Left renal cortex interstitium (tissue), 4 donors: ENCODE data around the gene POLR2F. TPM values are rescaled to one million over a fixed set of nuclear protein-coding genes. Genes with fewer than 3 reads are reported as not detected.

Source experiments
- DNase-seq, 4 donors: peaks; one replicate each; pipeline ENCODE4 v3.0.0-alpha.2; 2013; ENCODE audit warnings: low read depth in 4 of 4, low spot score in 2 of 4, missing footprints in 1 of 4
- polyA plus RNA-seq, 4 donors: library from polyadenylated mRNA; unstranded; fragments of 120-200 nt; gene quantifications; one replicate each; pipeline ENCODE4 v1.2.1, GENCODE V29; 2013; ENCODE audit not compliant: insufficient read length in 4 of 4

The POLR2F gene
- polyA plus RNA-seq, 4 donors = 69.0 to 86.8 (median 73.5) TPM

DNA sequence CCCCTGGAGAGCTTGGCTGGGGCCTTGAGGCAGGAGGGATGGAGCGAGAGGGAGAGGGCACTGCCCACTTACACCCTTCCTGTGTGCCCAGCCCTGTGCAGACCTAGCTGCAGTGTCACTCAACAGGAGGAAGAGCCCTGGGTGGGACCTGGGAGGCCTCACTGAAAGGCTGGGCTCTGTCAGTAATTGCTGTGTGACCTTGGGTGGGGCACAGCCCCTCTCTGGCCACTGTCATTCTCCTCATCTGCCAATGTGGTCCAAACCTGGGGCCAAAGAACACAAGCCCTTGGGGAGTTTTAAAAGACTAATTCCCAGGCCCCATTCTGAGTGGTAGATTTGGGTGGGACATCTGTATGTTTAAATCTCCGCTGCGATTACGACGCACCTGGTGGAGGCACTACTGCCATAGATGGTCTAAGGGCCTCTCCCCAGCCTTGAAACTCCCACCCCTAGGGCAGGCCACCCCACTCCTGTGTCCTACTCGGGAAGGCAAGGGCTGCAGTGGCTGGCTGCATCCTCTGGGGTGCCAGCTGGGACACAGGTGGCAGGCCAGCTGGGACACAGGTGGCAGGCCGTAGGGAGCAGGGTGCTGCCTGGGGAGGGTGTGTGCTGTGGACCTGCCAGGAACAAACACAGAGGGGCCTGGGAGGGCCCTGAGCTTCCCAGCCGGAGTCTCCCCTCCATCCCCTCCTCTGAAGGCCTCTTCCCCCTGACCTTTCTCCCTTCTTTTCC lies 43.2 kb downstream of the POLR2F start:
- no peak for DNase-seq

DNA sequence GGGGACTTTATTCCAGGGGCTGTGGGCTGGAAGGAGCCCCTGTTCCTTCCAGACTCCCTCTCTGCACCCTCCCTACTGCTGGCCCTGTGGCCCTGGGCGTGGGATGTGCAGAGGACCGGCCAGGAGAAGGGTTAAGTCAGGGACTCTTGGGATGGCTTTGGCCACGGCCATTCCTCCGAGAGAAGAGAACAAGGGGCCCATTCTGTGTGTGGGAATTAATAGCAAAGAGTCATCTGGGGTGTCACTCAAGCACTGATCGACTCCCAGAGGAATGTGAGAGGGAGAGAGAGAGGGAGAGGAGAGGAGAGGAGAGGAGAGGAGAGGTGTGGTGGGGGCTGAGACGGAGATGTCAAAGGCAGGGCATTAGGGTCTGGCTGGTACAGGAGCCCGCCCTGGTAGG lies 45.0 kb downstream of the POLR2F start:
- DNase-seq = no peak

DNA sequence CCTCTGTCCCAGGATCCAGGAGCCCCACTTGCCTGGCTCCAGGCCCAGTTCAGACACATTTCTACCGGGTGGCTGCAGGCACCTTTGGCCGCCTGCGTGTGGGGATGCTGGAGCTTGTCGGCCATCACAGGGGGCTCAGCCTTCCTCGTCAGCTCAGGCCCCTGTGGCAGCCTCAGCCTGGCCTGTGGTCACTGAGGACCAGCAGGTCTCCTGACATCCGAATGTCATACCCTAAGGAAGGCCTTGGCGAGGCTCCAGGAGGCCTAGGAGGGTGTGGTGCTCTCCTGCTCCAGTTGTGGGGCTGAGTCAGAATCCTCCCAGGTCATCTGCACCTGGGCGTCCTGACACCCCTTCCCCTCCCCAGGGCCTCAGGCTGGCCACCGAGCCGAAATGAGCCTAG lies 45.7 kb downstream of the POLR2F start:
- DNase-seq = no peak

DNA sequence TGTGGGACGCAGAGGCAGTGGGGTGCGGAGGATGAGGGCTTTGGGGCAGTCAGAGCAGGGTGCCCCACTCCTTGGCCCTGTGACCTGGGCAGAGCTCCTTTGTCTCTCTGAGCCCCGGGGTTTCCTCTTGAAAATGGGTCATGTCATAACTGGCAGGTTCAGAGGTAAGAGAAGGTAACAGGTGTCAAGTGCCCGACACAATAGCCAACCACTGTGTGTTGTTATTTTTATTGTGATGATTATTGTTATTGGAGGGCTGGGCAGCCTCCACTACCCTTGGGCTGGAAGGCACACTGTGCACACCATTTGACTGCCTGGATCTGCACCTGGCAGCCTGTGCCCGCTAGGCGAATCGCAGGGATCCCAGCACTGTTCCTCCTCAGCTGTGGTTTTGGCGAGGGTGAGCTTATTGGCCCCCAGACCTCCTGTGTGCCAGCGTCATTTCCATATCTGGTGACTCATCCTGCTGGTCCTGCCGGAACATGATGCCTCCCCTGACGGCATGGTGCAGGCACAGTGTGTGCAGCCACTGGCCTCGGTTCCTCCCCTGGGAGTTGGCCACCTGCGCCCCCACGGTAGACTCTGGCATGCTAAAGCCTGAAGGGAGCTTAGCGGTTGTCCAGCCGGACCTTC lies 46.3 kb downstream of the POLR2F start:
- DNase-seq = no peak

DNA sequence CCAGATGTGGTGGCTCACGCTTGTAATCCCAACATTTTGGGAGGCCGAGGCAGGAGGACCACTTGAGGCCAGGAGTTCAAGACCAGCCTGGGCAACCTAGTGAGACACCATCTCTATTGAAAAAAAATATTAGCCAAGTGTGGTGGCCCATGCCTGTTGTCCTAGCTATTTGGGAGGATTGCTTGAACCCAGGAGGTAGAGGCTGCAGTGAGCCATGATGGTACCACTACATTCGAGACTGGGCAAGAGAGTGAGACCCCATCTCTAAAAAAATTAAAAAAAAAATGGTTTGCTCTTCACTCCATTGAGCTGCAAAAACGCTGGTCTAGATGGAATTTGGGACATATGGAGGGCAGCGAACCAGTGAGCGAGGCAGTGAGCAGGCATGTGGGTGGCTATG lies 52.4 kb downstream of the POLR2F start:
- DNase-seq = no peak

DNA sequence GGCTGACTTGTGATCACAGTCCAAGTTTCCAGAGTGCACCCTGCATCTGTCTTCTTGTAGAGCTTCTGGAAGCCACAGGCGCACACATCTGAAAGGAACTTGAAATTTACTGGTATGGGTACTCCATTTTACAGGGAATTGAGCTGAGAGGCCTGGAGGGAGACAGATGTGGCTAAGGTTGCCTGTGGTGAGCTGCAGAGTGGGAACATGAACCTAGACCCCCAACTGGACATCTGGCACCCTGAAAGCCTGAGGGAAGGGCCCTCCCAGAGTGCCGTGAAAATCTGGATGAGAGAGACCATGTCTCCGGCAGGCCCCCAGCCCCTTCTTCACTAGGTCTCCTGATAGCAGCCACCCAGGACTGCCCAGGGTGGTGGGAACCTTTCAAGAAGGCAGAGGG lies 53.4 kb downstream of the POLR2F start:
- no peak for DNase-seq

DNA sequence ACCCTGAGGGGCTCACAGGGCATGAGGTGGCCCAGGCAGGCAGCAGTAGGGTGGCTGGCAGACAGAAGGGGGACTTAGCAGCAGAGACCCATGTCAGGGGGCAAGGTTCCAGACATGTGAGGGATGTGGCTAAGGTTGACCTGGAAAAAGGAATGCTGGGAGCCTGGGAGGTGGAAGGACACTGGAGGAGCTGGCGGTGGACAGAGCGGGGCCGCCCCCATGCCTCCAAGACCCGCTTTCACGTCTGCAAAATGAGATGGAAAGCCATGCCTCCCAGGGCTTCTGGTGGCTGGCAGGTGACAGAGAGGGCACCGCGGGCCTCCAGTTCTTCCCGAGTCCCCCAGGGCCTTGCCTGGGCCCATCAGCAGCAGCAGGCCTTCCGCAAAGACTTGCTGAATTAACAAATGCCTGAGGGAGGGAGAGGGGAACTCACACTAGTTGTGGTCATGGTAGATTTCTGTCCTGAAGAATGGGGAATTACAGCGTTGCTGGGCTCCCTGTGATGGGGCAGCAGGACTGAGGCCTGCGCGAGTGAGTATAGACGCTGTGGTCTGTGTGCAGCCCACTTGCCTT lies 53.9 kb downstream of the POLR2F start:
- DNase-seq = no peak

DNA sequence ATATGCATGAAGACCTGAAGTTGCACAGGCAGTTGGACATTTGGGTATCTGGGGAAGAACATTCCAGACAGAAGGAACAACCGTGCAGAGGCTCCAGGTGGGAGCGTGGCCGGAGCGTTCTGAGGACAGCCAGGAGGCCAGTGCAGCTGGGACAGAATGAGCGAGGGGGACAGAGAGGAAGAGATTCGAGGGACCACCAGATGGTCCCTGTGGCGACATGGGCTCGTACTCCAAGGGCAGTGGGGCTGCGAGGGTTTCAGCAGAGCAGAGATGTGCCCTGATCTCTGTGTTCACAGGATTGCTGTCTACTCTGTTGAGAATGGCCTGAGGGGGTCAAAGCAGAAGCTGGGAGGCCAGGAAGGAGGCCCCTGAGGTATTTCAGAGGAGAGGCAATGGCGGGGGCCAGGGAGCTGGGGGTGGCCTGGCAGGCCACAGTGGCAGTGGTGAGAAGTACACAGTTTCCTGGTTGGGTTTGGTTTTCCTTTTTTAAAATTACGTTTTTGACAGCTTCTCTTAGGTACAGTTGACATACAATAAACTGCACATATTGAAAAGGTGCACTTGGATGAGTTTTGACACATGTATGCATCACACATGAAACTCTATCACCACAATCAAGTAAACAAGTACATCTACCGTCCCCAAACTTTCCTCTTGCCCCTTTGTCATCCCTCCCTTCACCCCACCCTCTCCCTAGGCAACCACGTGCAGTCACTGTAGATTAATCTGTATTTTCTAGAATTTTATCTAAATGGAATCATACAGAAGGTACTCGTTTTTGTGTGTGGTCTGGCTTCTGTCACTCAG lies 55.7 kb downstream of the POLR2F start:
- no peak for DNase-seq

DNA sequence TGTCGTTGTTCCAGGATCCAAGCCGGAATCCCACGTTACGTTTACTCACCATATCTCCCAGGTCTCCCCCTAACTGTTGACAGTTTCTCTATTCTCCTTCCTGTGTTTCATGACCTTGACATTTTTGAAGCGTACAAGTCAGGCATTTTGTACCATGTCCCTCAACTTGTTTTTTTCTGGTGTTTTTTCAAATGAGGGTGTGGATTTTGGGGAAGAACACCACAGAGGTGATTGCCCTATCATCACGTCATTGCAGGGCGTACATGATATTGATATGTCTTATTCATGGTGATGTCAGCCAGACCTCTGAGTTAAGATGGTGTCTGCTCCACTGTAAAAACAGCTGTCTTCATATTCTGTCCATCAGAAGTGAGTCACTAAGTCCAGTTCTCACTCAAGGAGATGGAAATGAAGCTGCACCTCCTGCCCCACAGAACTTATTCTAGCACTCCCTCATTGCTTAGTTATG lies 59.1 kb downstream of the POLR2F start:
- DNase-seq = no peak

DNA sequence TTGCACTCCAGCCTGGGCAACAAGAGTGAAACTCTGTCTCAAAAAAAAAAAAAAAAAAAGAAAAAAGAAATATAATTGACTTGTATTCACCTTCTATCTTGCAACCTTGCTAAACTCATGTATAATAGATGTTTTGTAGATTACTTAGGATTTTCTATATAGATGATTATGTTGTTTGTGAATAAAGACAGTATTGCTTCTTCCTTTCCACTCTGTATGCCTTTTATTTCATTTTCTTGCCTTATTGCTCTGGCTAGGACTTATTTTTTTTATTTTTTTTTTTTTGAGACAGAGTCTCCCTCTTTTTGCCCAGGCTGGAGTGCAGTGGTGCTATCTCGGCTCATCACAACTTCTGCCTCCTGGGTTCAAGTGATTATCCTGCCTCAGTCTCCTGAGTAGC lies 60.6 kb downstream of the POLR2F start:
- DNase-seq = no peak

DNA sequence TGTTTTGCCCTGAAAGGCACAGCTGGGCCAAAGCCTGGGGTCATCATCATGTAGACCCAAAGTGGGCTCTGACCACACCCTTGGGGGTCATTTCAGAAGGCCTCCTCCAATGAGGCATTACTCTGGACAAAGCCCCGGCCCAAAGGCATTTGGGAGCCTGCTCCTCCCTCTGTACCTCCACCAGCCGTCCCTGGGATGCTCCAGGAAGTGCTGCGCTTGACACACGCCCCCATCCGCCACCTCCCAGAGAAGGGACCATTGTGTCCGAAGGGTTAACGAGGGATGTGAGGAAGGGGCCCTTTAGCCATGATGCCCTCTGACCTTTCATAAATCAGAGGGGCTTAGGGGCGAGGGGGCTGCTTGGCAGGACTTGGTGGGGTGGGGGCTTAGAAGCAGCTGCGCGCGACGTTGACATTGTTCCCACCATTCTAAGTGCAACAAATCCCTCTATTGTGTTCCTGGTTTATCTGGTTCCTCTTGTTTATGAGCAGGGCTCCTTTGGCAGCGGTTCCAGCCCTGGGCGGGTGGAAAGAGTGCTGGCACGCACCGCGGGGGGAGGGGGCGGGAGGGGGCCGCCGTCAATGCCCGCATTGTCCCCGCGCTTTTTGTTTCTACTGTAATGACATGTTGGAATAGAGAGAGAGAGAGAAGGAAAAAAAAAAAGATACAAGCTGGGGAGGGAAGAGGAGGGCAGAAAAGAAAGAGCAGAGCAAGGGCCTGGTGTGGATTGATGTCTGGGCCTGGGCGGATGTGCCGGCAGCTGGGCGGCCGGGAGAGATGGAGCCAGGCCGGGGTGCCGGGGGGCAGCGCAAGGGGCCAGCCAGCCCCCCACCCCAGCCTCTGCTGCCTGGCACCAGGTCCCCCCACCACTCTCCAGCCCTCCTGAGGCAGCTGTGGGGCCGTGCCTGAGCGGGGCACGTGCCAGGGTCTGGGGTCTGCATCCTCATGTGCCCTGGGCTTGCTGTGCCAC lies 63.0 kb downstream of the POLR2F start:
- DNase-seq = no peak

DNA sequence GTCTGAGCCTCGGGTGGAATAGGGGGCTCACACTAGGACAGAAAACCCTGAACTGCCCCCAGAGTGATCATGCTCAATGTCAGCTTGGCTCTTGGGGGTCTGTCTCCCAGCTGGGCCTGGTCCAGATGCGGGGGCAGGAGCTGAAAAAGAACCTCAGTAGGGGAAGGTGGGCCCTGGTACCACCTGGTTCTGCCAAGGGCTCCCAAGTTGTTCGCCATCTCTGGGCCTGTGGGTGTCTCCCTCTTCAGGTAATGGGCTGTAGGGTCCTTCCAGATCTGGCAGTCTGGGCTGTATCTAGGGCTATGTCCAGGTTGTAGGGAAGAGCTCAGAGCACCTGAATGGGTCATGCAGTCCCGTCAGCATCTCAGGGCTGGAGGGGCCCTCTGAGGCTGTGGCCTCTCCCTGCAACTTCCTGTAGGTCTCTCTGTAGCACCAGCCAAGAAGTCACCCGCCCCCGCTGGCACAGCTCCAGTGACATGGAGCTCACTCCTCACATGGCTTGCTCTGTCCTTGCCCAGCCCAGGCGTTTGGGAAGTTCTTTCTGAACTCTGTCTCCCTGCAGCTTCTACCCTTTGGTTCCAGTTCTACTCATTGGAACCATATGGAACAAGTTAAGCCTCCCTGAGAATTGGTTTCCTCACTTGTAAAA lies 63.9 kb downstream of the POLR2F start:
- DNase-seq = no peak

DNA sequence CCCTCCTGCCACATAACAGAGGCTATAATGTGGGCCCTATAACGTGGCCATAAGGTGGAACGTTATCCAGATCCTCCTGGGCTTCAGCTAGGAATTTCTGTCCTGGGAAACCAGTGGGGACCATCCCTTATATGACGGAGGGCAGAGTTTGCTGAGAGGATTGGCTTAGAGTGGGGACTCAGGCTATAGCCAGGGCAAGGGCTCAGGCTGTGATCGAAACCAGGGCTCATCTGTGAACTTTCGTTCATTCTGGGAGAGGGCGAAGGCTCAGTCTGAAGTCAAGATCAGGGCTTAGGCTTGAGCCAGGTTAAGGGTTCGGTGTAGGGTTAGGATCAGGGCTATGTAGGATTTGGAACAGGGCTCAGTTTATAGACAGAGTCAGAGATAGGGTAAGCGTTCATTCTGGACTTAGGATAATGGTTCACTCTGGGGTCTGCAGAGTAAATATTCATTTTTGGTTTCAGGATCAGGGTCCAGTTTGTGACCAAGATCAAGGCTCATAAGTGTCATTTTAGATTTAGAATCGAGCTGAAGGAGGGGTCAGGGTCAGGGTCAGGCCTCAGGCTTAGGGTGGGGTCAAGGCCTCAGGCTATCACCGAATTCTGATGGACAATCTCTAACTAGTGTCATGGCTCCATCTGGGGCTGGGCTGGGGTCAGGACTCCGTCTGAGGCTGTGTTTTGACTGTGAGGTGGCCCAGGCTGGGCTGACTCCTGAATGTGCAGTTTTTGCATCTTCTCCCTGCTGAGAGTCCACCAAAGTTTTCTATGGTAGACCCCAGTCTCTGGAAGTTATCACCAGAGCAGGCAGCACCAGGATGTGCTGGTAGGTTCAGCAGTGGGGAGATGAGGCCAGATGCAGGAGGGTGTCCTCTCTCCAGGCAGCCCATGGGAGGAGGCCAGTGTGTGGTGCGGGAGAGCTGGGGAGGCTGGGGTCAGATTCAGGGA lies 64.7 kb downstream of the POLR2F start:
- DNase-seq = no peak

Other genes with a start within 250 kb of the POLR2F start
- 10 to 100 TPM; 11.5 to 18.1 (median 15.5) TPM for gene GCAT, start 145.8 kb upstream of the POLR2F start, polyA plus RNA-seq
- under 1 TPM in 1 of 4 donors, not detected in 3; 0.14 TPM for gene GALR3, start 130.3 kb upstream of the POLR2F start, polyA plus RNA-seq
- gene ANKRD54, start 109.4 kb upstream of the POLR2F start, polyA plus RNA-seq = 10 to 100 TPM; 21.4 to 33.0 (median 29.8) TPM
- gene EIF3L, start 104.3 kb upstream of the POLR2F start, polyA plus RNA-seq = 1,000 to 10,000 TPM in 2 of 4 donors, 100 to 1,000 TPM in 2; 872 to 1,137 (median 1,004) TPM
- 10 to 100 TPM; 28.3 to 32.4 (median 30.1) TPM for gene MICALL1, start 47.4 kb upstream of the POLR2F start, polyA plus RNA-seq
- gene C22orf23, start 98 bp upstream of the POLR2F start, polyA plus RNA-seq = 1 to 10 TPM; 4.2 to 5.8 (median 5.1) TPM
- gene SOX10, start 30.9 kb downstream of the POLR2F start, polyA plus RNA-seq = 1 to 10 TPM; 1.0 to 2.1 (median 1.2) TPM
- gene PICK1, start 103.7 kb downstream of the POLR2F start, polyA plus RNA-seq = 10 to 100 TPM; 25.5 to 46.4 (median 39.2) TPM
- gene SLC16A8, start 130.5 kb downstream of the POLR2F start, polyA plus RNA-seq = 1 to 10 TPM in 3 of 4 donors, under 1 TPM in 1; 0.76 to 3.3 (median 1.8) TPM
- gene BAIAP2L2, start 157.0 kb downstream of the POLR2F start, polyA plus RNA-seq = 10 to 100 TPM in 1 of 4 donors, 1 to 10 TPM in 3; 4.9 to 11.1 (median 6.8) TPM
- 10 to 100 TPM; 27.6 to 72.6 (median 49.3) TPM for gene PLA2G6, start 228.1 kb downstream of the POLR2F start, polyA plus RNA-seq
- gene MAFF, start 248.3 kb downstream of the POLR2F start, polyA plus RNA-seq = 1 to 10 TPM; 3.2 to 3.9 (median 3.6) TPM